ENCODE measurements around the gene INHA.

The INHA gene, protein sequence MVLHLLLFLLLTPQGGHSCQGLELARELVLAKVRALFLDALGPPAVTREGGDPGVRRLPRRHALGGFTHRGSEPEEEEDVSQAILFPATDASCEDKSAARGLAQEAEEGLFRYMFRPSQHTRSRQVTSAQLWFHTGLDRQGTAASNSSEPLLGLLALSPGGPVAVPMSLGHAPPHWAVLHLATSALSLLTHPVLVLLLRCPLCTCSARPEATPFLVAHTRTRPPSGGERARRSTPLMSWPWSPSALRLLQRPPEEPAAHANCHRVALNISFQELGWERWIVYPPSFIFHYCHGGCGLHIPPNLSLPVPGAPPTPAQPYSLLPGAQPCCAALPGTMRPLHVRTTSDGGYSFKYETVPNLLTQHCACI

DNA sequence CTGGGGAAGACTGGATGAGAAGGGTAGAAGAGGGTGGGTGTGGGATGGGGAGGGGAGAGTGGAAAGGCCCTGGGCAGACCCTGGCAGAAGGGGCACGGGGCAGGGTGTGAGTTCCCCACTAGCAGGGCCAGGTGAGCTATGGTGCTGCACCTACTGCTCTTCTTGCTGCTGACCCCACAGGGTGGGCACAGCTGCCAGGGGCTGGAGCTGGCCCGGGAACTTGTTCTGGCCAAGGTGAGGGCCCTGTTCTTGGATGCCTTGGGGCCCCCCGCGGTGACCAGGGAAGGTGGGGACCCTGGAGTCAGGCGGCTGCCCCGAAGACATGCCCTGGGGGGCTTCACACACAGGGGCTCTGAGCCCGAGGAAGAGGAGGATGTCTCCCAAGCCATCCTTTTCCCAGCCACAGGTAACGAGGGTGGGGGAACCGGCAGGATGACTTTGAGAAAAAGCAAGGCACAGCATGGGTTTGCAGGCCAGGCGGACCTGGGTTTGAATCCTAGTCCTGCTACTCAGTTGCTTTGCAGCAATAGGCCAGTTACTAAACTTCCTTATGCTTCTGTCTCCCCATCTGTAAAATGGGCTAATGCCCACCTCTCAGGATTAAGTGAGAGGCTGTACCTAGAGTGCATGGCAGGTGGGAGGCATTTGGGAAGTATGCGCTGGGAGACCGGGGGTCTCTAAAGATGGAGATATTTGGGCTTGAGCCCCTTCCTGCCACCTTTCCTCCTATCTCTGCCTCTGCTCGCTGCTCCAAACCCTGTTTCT lies at the start of gene INHA:
TSS of gene INHA (plus strand) at position 74 of the 765 bp plus-strand sequence. CDS start at position 139, 65 bp downstream.
- no peak for DNase-seq

DNA sequence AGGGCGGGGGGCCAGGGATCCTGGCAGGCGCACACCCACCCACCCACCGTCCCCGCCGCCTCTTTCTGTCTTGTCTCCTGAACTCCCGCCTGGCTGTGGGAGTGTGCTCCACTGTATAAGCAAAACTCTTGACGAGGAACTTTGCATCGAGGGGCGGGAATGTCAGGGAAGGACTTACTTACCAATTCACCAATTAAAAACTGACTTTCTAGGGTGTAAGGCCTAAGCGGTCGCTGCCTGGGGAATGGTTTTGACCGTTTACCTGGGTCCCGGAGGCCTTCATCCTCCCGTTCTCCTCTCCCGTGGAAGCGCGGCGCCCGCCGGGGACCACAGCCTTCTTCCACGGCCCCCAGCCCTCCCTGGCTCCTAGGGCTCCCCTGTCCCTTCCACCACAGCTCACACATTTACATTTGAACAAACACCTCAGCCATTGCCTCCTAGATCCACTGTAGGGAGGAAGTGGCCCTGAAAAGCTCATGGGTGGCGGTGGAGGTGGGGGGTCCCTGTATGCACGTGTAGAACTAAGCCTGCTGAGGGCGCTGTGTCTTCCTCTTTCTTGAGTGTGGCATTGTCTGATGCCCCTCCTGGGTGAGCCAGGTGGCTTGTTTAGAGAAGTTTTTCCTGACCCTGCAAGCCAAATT lies 49.0 kb upstream of the INHA start:
- DNase-seq, result no peak

DNA sequence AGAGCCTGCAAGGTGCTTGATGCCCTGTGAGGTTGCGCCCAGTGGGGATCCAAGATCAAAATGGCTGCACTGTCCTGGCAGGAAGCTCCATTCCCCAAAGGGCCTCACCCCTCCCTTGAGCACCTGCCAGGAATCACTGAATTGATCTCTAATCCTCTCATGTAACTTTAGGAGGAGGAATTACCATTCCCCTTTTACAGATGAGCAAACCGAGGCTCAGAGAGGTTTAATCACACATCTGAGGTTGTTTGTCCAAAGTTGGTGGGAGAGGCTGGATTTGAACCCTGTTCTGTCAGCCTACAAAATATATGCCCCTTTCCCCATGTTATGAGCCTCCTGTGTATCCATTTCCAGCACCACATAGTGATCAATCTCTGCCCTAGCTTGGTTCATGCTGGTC lies 47.3 kb upstream of the INHA start:
- no peak for DNase-seq

DNA sequence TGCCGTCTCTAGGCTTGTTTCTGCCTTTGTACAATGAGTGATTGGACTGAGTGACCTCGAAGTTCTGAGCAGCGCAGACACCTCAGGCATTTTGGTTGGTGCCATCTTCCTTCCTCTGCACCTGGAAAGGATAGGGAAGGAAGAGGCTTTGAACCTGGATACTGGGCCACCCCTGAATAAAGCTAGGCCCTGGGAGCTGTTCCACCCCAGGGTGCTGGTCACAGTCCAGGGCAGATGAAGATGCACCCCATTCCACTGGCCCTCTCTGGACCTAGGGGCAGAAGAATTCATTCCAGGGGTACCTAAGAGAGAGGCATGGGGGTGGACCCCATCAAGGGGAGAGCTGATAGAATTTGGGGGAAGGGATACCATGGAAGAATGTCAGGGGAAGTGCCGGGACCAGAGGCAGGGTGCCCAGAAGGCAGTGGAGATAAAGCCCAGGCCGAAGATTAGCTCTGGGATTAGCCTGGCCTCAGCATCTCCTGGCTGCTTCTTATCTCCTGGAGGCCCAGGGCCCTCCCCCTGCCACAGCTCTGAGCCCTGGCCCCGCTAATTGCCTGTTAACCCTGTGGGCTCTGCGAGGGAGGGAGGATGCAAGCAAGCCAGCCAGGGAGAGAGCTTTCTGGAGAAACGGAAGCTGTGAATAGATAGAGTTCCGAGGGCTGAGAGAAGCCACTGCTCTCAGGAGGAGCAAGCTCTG lies 46.4 kb upstream of the INHA start:
- DNase-seq, result no peak

DNA sequence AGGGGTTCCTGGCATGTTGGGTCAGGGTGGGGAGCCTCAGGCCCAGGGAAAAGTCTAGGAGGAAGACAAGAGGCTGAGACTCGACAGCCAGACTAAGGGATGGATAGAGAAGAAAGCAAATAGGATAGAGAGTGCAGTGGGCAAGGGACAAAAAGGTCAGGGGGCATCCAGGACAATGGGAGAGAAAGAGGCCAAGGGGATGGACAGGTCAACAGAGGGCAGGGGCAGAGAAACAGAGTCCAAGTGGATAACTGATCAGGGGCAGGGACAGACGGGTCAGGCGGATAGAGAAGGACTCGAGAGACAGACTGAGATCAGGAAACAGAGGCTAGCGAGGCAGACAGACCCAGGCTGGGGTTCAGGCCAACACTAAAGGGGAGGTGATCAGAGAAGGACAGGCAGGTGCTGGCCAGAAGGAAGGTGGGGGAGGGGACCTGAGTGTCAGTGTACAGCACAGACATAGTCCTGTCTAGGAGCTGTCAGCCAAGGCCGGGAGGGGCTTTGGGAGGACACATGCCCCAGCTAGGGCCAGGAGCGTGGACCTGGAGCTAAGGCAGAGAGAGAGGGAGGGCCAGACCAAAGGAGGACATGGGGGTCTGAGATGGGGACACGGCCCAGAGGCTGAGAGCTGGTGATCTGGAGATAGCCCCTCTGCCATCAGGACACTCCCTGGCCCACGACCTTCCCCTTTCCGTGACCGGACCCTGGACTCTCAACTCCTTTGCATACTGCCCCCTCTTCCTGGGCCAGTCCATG lies 45.6 kb upstream of the INHA start:
- no peak for DNase-seq

DNA sequence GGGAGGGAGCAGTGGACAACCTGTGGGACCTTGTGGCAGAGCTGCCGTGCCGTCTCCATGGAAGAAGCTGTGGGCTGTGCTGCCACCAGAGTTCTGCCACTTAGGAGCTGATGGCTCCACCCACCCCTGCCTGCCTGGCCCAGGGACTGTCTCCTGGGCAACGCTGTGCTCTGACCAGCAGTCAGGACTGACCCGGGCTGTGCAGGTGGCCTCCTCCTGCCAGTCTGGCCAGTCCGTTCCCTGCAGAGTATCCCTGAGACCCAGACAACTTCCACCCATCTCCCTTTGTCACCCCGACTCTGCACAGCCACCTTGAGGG lies 45.1 kb upstream of the INHA start:
- DNase-seq, result peak; percentile 25

DNA sequence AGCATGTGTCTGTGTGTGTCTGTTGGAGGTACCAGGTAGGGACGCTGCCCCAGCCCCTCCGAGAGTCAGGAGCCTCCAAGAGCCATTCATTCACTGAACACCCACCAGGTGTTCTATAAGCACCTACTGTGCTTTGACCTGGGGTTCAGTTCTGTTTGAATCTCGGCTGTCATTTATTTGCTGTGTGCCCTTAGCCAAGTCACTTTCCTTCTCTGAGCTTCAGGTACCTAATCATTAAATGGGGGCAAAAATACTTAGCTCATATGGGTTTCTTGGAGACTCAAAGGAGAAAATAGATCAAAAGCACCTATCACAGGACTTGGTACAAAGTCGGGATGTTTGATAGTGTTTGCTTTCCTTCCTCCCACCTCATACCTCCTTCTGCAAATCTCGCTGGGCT lies 44.6 kb upstream of the INHA start:
- no peak for DNase-seq

DNA sequence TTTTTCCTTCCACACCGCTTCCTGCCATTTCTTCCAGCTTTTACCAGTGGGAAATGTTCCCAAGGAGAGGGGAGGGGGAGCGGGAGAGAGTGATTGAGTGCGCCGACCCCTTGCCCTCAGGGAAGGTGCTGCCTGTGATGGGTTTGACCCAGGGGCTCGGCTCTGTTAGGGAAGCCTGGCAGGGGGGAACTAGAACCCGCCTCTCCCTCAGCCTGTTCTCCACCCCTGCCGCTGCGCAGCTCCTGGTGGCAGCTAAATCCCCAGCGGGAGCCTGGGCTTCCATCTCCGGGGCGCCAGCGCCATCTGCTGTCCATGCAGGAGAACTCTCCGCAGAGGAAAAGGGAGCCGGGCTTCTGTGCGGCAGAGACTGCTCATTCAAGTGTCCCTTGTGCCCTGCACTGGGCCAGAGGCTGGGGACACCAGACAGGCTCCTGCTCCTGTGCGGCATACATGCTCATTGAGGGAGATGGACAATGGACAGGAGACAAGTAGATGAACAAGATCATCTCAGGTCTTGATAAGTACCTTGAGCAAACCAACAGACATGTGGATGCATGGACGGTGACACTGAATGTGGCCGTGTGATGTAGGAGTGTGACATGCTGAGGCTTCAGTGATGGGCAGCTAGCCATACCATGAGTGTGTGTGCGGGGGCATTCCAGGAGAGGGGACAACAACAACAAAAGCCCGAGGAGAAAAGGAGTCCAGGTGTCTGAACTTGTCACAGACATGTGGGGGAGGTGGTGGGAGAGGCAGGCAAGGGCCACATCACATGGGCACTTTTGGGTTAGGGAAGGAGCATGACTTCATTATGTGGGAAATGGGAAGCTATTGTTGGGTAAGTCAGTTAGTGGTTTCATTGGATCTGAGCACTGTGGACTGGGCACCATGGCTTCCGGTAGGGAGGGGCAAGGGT lies 41.8 kb upstream of the INHA start:
- peak; percentile 65 for DNase-seq

DNA sequence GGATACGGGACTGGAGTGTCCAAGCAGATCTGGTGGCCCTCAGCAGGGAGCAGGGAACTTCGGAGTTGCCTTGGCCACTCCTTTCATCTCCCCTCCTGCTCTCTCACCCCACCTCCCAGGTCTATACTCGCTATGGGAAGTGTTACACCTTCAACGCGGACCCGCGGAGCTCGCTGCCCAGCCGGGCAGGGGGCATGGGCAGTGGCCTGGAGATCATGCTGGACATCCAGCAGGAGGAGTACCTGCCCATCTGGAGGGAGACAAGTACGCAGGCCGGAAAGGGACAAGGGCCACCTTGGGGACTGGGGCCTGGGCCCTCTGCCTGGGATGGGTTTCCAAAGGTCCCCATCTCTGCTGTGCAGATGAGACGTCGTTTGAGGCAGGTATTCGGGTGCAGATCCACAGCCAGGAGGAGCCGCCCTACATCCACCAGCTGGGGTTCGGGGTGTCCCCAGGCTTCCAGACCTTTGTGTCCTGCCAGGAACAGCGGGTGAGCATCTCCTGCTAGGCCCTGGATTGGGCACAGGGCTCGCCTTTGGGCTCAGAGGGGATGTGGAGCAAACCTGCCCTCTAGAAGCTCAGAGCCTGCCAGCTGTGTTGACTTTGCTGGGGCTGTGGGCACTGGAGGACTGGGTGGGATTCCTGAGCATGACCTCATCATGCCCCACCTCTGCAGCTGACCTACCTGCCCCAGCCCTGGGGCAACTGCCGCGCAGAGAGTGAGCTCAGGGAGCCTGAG lies 40.3 kb upstream of the INHA start:
- DNase-seq, result no peak

DNA sequence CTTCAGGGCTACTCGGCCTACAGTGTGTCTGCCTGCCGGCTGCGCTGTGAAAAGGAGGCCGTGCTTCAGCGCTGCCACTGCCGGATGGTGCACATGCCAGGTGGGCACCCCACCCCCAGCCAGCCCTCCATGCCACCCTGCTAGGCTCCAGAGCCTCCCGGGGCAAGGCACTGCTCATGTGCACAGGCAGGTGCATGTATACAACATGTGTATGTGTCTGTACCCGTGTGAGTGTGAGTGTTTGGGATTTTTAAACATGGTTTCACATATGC lies 39.8 kb upstream of the INHA start:
- no peak for DNase-seq

DNA sequence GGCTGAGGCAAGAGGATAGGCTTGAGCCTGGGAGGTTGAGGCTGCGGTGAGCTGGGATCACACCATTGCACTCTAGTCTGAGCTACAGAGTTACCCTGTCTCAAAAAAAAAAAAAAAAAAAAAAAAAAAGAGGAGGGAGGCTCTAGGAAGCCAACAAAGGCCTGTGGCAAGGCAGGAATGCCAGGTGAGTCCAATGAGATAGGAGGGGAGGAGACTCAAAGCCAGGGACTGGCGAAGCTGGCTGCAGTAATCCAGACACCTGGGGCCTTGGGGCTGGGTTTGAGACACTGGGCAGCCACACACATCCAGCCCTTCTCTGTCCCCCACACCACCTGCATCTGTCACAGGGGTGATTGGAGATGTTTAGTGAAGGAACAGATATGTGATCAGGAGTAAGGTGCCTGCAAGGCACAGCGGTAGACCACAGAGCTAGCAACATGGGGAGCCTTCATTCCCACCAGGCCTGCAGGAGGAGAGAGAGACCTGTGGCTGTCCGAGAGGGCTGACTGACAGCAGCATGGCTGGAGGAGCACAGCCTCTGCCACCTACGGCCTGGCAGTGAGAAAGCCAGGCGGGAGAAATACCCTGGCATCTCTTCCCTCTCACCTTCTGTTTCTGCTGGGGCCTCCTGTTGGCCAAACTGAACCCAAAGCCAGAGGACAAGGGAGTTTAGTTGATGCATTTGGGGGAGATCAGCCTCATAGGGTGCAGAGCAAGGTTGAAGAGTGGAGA lies 38.0 kb upstream of the INHA start:
- DNase-seq, result no peak

DNA sequence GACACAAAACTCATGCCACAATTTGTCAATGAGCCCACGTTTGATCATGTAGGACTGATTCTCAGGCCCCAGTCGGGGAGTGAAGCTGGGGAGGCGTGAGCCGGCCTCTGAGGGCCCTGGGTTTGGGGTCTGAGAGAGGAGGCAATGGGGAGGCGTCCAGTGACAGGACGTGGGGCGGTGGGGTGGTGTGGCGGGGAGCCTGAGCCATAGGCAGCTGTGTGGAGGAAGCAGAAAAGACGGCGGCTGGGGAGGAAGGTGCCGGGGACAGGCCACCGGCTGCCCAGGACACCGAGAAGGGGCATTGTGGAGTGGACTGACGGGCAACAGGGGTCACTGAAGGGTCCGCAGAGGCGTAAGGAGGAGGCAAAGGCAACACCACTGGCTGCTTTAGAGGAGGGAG lies 35.7 kb upstream of the INHA start:
- no peak for DNase-seq

DNA sequence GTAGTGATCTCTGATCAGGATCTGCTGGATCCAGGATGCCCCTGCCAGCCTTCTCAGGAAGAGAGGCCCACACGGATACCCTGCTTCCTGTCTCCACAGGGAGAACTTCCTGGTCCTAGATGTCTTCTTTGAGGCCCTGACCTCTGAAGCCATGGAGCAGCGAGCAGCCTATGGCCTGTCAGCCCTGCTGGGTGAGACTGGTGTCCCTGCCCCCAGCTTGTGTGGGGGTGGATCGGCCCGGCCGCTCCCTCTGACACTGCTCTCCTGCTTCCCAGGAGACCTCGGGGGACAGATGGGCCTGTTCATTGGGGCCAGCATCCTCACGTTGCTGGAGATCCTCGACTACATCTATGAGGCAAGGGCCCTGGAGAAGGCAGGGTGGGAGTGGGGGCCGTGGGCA lies 35.1 kb upstream of the INHA start:
- DNase-seq, result no peak

DNA sequence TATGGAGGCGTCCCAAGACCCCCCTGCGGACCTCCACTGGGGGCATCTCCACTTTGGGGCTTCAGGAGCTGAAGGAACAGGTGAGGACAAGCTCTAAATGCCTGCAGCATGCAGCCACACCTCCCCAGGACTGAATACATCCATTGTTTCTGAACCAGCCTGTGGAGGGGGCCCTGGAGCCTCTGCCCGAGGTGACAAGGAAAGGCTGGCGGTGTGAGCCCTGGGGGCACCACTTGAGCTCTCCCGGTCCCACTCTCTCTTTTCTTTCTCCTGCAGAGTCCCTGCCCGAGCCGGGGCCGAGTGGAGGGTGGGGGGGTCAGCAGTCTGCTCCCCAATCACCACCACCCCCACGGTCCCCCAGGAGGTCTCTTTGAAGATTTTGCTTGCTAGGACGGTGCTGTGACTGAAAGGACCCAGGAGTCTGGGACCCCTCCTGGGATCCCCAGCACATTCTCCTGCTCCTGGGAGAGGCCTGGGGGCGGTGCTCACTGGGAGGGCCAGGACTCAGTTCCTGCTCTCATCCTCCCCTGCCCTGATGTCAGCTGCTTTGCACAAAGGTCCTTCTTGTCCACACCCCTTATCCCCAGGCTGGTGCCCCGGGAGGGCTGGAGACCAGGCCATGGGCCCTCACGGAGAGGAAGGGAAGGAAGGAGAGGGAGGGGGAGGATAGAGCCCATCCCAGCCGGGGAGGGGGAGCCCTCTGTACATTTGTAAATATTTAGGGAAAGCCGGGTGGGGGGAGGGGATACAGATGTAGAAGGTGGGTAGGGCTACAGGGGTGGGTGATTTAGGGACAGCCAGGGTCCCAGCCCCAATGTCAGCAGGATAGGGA lies 34.2 kb upstream of the INHA start:
- no peak for DNase-seq

DNA sequence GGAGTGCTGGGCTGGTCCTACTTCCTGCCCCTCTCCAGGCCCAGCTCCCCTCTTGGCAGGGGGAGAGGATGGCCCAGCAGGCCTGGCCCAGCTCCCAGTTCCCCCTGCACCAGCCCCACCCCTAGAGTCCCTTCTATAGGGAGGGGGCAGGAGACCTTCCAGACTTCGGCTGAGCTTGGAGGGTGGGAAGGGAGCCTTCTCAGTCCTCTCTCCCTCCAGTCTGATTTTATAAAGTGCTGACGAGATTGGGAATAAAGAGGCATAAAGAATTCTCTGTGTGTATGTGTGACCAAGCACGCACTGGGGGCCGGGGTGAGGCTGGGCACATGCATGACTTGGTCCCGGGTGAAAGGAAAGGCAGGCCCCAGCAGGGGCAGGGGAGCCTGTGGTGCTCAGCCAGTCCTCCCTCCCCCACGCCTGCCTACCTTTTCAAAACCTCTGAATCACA lies 33.6 kb upstream of the INHA start:
- no peak for DNase-seq

DNA sequence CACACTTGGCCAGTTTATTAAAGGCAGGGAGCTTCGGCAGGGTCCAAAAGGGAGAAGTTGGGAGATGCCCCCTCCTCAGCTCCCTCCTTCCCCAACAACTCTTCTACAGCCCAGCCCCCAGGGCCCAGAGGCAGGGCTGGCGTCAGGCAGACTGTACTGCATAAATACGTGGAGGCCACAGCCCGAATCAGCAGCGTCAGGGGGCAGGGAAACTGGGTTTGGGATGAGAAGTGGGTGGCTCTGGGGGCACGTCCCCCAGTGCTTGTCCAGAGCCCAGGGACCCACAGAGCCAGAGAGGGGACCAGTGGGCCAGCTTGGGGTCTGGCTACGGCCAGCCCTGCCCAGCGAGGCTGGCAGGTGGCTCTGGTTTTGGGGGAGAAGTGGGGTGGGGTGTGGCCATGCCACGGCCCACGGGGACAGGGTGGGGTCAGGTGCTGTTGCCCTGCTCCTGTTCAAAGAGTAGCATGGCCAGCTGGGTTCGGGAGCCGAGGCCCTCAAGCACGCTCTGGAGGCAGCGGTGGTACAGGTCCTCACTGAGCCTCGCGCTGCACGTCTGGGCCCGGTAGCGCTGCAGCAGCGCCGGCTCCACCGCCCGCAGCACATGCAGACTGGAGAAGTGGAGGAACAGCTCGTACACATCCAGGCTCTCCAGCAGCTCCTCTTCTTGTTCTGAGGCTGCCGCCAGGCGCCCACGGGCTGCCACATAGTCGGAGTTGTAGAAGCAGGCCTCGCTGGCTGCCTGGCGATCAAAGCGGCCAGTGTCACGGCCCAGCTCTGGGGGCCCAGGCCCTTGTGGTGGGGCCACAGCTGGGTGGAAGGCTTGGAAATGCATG lies 32.9 kb upstream of the INHA start:
- DNase-seq, result no peak

DNA sequence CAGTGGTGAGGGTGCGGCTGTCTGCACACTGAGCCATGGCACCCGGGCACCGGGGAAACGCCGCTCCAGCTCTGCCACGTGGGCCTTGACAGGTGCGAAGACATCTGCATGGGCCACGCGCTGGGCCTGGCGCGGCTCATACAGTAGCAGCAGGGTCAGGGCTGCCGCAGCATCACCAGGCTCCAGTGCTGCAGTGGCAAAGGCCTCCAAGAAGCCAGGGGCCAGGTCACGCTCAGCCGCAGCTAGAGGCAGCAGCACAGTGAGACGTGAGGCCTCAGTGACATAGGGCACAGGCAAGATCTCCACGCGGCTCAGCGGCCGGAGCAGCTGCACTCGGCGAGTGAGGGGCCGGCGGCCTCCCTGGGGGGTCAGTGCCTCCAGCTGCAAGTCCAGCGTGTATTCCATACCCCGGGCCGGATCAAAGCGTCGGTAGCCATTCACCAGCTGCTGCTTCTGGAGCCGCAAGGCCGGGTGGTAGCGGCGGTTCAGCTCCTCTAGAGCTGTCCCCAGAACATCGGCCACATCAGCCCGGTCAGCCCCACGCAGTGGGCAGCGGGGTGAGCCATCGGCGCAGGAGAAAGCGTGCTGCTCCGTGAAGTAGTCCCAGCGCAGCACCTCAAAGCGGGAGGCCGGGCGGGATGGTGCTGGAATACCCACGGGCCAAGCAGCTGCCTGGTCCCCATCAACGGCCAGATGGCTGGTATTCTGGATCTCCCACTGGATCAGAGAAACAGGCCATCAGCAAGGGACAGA lies 32.0 kb upstream of the INHA start:
- no peak for DNase-seq

All from NCI-H1092 treated with DMSO at 0.1 percent for 48 hours (cell line).